SK-N-SH (cell line): ENCODE measurements around the gene EIF4E.

Source experiments
- EP300 ChIP-seq, 2 experiments: IDR thresholded peaks; 2 replicates each; pipeline versions ENCODE4 v1.4.0 to v1.6.1; 2012; ENCODE audit warnings: borderline replicate concordance in 1 of 2, low read depth in 1 of 2, low read length in 1 of 2
- FOXJ3 ChIP-seq: sonication (generic); formaldehyde crosslinking; IDR thresholded peaks from 2 replicates; pipeline ENCODE4 v1.5.1; 2020; ENCODE audit warnings: mild to moderate bottlenecking, missing genetic modification reagents
- NFIC ChIP-seq: IDR thresholded peaks from 2 replicates; pipeline ENCODE4 v1.4.0; 2012; ENCODE audit warnings: borderline replicate concordance
- PBX3 ChIP-seq: IDR thresholded peaks from 2 replicates; pipeline ENCODE4; 2012
- RAD21 ChIP-seq: IDR thresholded peaks from 2 replicates; pipeline ENCODE4 v1.6.1; 2012; ENCODE audit warnings: mild to moderate bottlenecking, low read length
- TF ChIP-seq, protein P1 (sequence below): fragments of 200-600 bp; sonication (generic); IDR thresholded peaks from 2 replicates; pipeline ENCODE4 v1.6.1; 2017; ENCODE audit warnings: antibody characterized with exemption, mild to moderate bottlenecking, moderate library complexity

DNA sequence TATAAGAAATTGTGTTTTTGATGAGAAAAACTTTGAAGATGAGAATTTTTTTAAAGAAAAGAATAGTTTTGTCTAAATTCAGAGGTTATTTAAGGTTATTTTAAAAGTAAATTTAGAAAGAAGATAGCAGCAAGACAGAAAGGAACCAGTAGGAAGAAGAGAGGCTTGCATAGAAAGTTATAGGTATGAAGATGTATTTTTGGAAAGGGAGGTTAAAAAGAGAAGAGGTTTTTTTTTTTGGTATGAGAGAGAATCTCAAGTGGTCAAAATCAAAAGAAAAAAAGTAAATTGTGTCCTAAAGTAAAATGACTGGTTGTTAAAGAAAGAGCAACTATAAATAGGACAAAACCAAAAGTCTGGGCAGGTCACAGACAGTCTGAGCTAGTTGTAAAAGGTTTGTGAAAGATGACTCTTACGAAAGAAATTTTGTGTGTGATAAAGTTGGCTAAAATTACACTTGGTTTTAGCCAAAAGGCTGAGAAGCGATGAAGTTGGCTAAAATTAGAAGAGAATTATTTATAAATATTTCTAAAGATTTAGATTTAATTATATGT is 16.4 kb upstream of the EIF4E start:
- no peak for TF ChIP-seq EP300 (IDR thresholded peaks at IDR 0.05; ENCODE audit: borderline replicate concordance in 1 of 2, low read depth in 1 of 2, low read length in 1 of 2)
- TF ChIP-seq RAD21 = no peak
- TF ChIP-seq, protein P1, sequence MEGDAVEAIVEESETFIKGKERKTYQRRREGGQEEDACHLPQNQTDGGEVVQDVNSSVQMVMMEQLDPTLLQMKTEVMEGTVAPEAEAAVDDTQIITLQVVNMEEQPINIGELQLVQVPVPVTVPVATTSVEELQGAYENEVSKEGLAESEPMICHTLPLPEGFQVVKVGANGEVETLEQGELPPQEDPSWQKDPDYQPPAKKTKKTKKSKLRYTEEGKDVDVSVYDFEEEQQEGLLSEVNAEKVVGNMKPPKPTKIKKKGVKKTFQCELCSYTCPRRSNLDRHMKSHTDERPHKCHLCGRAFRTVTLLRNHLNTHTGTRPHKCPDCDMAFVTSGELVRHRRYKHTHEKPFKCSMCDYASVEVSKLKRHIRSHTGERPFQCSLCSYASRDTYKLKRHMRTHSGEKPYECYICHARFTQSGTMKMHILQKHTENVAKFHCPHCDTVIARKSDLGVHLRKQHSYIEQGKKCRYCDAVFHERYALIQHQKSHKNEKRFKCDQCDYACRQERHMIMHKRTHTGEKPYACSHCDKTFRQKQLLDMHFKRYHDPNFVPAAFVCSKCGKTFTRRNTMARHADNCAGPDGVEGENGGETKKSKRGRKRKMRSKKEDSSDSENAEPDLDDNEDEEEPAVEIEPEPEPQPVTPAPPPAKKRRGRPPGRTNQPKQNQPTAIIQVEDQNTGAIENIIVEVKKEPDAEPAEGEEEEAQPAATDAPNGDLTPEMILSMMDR = no peak
- no peak for TF ChIP-seq PBX3
- TF ChIP-seq NFIC = no peak
- no peak for TF ChIP-seq FOXJ3 (CRISPR knock-in tag)
